LNCaP clone FGC (cell line): ENCODE results near the gene PRKAG2.

Experiments used
- DNase-seq: peaks from one replicate; pipeline ENCODE4 v3.0.0-alpha.2; 2011; ENCODE audit warnings: low read depth
- H3K4me3 ChIP-seq: 2 replicates; pipeline ENCODE4 v1.5.1; 2011; ENCODE audit warnings: mild to moderate bottlenecking, low read depth, low read length, control low read depth
- TF ChIP-seq, protein P1 (sequence below): IDR thresholded peaks from 2 replicates; pipeline ENCODE4 v1.5.1; 2012; ENCODE audit warnings: mild to moderate bottlenecking; ENCODE audit not compliant: control insufficient read depth, insufficient read depth; ENCODE audit errors: extremely low read depth

The PRKAG2 gene

DNA sequence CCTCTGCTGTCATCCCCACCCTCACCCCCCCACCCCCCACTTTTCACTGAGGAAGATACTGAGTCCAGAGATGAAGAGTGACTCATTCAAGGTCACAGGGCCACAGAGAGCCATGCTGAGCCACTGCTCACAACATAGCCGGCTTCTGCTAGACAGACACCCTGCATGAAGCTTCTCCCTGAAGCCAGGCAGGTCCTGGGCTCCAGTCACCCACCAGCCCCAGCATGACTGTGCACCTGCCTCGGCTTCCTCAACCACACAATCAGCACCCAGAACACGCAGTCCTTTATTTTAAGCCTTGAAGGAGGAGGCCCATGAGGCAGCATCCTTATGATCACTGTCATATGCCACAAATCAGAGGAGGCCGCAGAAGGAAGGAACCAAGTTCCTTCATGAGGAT is 19.2 kb upstream of the PRKAG2 start:
- TF ChIP-seq, protein P1, sequence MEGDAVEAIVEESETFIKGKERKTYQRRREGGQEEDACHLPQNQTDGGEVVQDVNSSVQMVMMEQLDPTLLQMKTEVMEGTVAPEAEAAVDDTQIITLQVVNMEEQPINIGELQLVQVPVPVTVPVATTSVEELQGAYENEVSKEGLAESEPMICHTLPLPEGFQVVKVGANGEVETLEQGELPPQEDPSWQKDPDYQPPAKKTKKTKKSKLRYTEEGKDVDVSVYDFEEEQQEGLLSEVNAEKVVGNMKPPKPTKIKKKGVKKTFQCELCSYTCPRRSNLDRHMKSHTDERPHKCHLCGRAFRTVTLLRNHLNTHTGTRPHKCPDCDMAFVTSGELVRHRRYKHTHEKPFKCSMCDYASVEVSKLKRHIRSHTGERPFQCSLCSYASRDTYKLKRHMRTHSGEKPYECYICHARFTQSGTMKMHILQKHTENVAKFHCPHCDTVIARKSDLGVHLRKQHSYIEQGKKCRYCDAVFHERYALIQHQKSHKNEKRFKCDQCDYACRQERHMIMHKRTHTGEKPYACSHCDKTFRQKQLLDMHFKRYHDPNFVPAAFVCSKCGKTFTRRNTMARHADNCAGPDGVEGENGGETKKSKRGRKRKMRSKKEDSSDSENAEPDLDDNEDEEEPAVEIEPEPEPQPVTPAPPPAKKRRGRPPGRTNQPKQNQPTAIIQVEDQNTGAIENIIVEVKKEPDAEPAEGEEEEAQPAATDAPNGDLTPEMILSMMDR, result no peak
- H3K4me3 ChIP-seq, result no peak overlapping the region
- DNase-seq, result no peak

DNA sequence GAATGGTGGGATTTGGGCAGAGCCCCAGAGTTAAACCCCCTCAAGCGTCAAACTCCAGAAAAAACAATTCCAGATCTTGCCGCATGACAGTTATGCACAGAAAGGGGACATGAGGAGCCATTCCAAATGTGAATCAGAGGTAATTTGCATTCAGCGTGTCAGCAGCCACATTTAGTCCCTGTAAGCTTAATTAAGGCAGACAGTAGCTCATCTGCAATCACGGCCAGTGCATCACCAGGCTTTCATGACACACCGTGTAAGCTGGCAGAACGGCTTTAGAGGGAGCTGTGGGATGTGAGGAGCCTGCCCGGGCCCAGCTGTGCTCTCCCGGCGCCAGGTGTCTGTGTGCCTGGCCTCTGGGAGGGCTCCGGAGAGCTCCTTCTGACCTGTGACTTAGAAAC is 18.7 kb upstream of the PRKAG2 start:
- H3K4me3 ChIP-seq, result no peak overlapping the region
- no peak for DNase-seq
- TF ChIP-seq, protein P1, result no peak

DNA sequence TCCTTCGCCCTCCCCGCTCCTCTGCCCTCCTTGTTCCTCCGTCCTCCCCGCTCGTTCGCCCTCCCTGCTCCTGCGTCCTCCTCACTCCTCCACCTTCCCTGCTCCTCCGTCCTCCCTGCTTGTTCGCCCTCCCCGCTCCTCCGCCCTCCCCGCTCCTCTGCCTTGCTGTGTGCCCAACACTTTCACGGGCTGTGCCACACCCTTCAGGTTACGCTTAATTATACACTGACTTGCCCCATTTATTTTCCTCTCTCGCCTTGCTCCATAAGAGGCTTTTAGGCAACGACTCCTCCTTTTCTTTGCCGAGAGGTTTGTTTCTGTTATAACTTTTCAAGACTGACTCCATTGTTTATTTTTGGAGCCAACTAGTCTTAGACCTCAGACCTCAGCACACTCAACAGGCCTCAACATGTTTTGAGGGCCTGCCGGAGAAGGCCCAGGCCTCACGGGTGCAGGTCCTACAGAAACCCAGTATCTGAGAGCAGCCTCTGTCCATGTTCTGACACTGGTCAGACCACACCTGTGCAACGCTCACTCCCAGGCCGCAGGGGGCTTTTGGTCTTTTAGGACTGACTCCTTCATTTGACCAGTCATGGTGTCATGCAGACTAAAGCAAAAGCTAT is 18.2 kb upstream of the PRKAG2 start:
- TF ChIP-seq, protein P1, result no peak
- no peak overlapping the region for H3K4me3 ChIP-seq
- no peak for DNase-seq

DNA sequence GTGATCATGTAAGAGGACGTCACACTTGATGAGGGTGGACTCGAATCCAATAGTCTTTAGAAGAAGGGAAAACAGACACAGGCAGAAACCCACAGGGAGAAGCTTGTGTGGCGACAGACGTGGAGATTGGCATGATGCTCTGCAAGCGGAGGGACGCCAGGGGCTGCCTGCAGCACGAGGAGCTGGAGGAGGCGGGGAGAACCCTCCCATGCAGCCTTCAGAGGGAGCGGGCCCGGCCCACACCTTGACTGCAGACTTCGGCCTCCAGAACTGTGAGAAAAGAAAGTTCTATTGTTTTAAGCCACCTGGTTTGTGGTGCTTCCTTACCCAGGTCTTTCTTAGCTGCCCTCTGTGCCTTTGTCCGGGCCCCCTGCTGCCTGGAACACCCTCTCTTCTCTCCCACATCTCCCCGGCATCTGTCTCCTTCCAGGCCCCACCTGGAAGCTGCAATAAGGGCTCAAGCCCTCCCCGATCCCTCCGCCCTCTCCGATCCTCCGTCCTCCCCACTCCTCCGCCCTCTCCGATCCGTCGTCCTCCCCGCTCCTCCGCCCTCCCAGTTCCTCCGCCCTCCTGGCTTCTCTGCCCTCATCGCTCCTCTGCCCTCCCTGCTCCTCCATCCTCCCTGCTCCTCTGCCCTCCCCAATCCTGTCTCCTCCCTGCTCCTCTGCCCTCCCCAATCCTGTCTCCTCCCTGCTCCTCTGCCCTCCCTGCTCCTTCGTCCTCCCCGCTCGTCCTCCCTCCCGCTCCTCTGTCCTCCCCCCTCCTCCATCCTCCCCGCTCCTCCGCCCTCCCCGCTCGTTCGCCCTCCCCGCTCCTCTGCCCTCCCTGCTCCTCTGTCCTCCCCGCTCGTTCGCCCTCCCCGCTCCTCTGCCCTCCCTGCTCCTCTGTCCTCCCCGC is 17.4 kb upstream of the PRKAG2 start:
- TF ChIP-seq, protein P1, result no peak
- no peak overlapping the region for H3K4me3 ChIP-seq
- DNase-seq, result no peak

DNA sequence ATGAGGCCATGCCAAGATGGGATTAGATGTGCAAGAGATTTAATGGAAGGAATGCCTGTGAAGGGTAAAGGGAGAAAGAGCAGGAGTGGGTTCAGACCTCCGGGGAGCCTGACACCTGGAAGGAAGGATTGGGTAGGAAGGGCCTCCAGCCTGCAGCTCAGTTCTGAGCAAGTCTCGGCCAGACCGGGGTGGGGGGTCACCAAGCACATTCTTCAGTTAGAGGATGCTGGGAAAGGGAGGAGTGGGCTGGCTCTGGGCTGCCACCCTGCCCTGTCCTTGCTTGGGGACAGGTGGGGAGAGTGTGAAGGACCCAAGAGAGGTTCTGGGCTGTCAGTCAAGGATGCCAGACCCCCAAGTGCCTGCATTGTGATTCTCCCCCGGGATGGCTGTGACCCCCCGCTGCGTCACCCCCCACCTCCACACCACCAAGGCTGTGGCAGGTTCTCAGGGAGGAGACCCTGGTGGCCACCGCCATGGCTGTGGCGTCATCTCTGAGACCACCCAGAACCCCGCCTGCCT is 16.5 kb upstream of the PRKAG2 start:
- DNase-seq, result no peak
- H3K4me3 ChIP-seq, result no peak overlapping the region
- TF ChIP-seq, protein P1, result no peak

DNA sequence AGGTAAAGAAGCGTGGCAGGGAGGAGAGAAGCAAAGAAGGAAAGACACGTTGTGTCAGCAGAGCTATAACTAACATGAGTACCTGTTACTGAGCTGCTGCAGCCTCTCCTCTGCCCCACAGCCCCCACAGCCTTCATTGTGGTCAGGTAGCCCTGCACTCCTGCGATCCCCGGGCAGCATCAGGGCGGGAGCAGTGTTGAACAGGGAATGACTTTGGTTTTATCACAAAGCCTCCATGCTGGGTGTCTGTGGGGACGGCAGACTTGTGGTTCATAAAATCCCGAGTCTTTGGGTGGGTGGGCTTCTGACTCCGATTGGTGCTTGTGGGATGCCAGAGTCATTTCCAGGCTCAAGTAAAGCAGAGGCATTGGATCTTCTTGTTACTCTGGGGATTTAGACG is 14.8 kb upstream of the PRKAG2 start:
- no peak for DNase-seq
- TF ChIP-seq, protein P1, result no peak
- H3K4me3 ChIP-seq, result no peak overlapping the region
